ENCODE results near the gene NLGN1.
"Not testable (repeated sequence)": the region's sequence is repeated elsewhere in the genome, so short reads cannot be mapped to it uniquely, and the experiment has no call there.

The NLGN1 gene

DNA sequence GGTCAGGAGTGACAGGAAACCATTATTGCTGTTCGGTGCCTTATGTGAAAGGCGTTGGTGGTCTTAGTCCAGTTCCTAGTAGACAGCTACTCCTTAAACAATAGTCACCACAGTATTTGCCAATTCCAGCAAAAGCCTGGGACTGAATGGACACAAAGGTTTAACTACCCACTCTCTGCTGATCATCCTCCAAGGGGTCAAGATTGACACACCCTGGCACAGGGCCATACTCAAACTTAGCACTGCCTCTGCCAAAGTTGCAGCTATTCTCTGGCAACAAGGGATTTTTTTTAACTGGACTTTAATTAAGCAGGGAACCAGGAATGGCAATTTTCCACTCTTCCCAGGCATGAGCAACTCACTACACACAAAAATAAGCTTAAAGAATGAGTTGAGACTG, 193.9 kb downstream of the NLGN1 start:
- TF ChIP-seq TARDBP (IDR thresholded peaks at IDR 0.05) (no peak), HDGF (IDR thresholded peaks at IDR 0.05; ENCODE audit: borderline replicate concordance) (no peak), NFRKB (IDR thresholded peaks at IDR 0.05) (no peak)
- ChIA-PET CTCF (no interaction called here), POLR2A (no interaction called here)
- DNase-seq (ENCODE audit: extremely low spot score) = no peak

DNA sequence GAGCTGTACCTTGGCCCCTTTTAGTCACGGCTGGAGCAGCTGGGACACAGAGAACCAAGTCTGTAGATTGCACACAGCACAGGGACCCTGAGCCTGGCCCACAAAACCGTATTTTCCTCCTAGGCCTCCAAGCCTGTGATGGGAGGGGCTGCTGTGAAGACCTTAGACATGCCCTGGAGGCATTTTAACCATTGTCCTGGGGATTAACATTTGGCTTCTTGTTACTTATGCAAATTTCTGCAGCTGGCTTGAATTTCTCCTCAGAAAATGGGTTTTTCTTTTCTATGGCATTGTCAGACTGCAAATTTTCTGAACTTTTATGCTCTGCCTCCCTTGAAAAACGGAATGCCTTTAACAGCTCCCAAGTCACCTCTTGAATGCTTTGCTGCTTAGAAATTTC, 197.3 kb downstream of the NLGN1 start:
- CTCF ChIA-PET; DNase-seq (ENCODE audit: extremely low spot score); POLR2A ChIA-PET: not testable (repeated sequence)

DNA sequence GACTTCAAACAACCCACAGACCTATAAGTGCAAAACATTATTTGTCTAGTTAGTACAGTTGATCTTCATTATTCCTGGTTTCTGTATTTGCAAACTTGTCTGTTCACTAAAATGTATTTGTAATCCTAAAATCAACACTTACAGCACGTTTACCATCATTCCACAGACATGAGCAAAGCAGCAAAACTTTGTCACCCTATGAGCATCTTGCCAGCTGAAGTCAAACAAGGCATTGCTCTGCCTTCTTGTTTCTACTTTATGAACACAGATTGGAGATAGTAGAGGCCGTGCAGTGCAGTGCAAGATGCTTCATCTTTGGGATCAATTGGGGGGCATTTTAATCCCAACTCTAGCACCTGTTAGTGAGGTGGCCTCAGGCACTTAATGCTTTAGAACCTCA, 202.1 kb downstream of the NLGN1 start:
- no peak for DNase-seq (ENCODE audit: extremely low spot score)
- TF ChIP-seq BHLHE40 (IDR thresholded peaks at IDR 0.05; ENCODE audit: borderline replicate concordance) (no peak), FOXA1 (IDR thresholded peaks at IDR 0.05) (no peak), NFRKB (IDR thresholded peaks at IDR 0.05) (no peak), CTBP1 (IDR thresholded peaks at IDR 0.05; ENCODE audit: borderline replicate concordance) (no peak), HDGF (IDR thresholded peaks at IDR 0.05; ENCODE audit: borderline replicate concordance) (no peak)
- POLR2A ChIA-PET = no interaction called here
- CTCF ChIA-PET = no interaction called here

DNA sequence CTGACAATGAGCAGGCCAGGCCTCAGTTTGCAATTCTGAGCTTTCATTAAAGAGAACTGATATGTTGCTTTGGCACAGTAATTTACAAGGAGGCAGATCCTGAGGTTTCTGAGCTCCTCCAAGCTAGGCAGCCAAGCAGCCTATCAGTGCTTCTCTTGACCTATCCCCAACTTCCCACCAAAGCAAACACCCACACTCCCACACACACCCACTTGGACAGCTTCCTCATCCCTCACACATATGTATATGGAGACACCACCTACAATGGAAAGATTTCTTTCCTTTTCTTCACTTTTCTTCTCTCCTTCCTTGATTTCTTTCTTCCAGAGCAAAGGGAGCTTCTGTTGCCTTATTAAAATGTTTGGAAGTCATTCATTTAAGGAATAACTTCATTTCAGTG, 217.0 kb downstream of the NLGN1 start:
- POLR2A ChIA-PET = no interaction called here
- CTCF ChIA-PET = no interaction called here
- no peak for TF ChIP-seq FOXK2 (IDR thresholded peaks at IDR 0.05)
- TF ChIP-seq FOXM1 (IDR thresholded peaks at IDR 0.05; ENCODE audit: borderline replicate concordance) = no peak
- TF ChIP-seq BHLHE40 (IDR thresholded peaks at IDR 0.05; ENCODE audit: borderline replicate concordance) = no peak
- no peak for TF ChIP-seq FOXA1 (IDR thresholded peaks at IDR 0.05)
- no peak for TF ChIP-seq L3MBTL2 (conservative IDR thresholded peaks at IDR 0.05)
- no peak for TF ChIP-seq HDGF (IDR thresholded peaks at IDR 0.05; ENCODE audit: borderline replicate concordance)
- TF ChIP-seq, protein P1, sequence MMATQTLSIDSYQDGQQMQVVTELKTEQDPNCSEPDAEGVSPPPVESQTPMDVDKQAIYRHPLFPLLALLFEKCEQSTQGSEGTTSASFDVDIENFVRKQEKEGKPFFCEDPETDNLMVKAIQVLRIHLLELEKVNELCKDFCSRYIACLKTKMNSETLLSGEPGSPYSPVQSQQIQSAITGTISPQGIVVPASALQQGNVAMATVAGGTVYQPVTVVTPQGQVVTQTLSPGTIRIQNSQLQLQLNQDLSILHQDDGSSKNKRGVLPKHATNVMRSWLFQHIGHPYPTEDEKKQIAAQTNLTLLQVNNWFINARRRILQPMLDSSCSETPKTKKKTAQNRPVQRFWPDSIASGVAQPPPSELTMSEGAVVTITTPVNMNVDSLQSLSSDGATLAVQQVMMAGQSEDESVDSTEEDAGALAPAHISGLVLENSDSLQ (IDR thresholded peaks at IDR 0.05) = no peak
- TF ChIP-seq SUZ12 (IDR thresholded peaks at IDR 0.05) = no peak
- TF ChIP-seq ELF4 (IDR thresholded peaks at IDR 0.05) = no peak
- no peak for TF ChIP-seq CTBP1 (IDR thresholded peaks at IDR 0.05; ENCODE audit: borderline replicate concordance)
- TF ChIP-seq ARNT (IDR thresholded peaks at IDR 0.05) = no peak
- no peak for TF ChIP-seq NFRKB (IDR thresholded peaks at IDR 0.05)
- no peak for TF ChIP-seq ZNF384 (IDR thresholded peaks at IDR 0.05)
- no peak for TF ChIP-seq SP1 (IDR thresholded peaks at IDR 0.05)
- no peak for TF ChIP-seq LEF1 (IDR thresholded peaks at IDR 0.05; ENCODE audit: borderline replicate concordance)
- no peak for DNase-seq (ENCODE audit: extremely low spot score)

DNA sequence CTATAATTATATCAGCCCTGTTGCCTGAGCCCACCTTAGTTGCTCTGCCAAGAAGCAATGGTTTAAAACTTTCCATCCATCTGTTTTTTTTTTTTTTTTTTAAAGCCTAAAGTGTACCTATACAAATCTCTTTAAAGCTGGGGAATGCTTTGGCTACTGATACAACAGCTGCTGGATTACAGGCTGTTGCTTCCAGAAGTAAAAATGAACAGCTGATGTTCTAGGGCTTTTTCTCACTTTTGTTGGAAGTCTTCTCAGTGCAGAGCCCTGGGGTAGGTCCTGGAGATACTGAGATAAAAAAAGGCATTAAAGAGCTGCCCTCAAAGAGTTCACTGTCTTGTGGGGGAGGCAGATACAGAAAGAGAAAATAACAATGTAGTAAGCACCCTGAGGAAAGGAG, 218.1 kb downstream of the NLGN1 start:
- TF ChIP-seq L3MBTL2 (conservative IDR thresholded peaks at IDR 0.05) = no peak
- no peak for TF ChIP-seq BHLHE40 (IDR thresholded peaks at IDR 0.05; ENCODE audit: borderline replicate concordance)
- TF ChIP-seq FOXA1 (IDR thresholded peaks at IDR 0.05) = no peak
- TF ChIP-seq CTBP1 (IDR thresholded peaks at IDR 0.05; ENCODE audit: borderline replicate concordance) = no peak
- TF ChIP-seq LEF1 (IDR thresholded peaks at IDR 0.05; ENCODE audit: borderline replicate concordance) = no peak
- no peak for TF ChIP-seq TARDBP (IDR thresholded peaks at IDR 0.05)
- no peak for TF ChIP-seq ZNF384 (IDR thresholded peaks at IDR 0.05)
- CTCF ChIA-PET = no interaction called here
- no peak for DNase-seq (ENCODE audit: extremely low spot score)

DNA sequence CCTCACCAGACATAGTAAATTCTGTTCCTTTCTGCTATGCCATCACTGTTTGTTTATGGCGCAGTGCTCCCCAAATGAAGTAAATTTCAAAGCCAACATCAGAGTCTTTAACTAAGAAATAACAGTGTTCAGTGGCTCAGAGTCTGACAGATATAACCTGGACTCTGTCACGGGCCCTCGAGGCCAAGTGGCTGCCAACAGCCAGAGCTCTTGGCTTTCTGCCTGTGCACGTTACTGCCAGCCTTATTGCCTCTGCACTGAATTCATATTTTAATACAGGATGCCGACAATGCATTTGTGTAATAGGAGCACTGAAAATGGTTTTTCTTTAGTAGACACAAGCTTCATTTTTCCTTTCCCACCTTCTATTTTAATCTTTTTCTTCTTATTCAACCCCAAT, 219.9 kb downstream of the NLGN1 start:
- DNase-seq (ENCODE audit: extremely low spot score) = no peak
- ChIA-PET POLR2A (no interaction called here), CTCF (no interaction called here)
- TF ChIP-seq ARNT (IDR thresholded peaks at IDR 0.05) (no peak), FOXA1 (IDR thresholded peaks at IDR 0.05) (no peak), CTBP1 (IDR thresholded peaks at IDR 0.05; ENCODE audit: borderline replicate concordance) (no peak), SUZ12 (IDR thresholded peaks at IDR 0.05) (no peak), TARDBP (IDR thresholded peaks at IDR 0.05) (no peak), HDGF (IDR thresholded peaks at IDR 0.05; ENCODE audit: borderline replicate concordance) (no peak), ZNF384 (IDR thresholded peaks at IDR 0.05) (no peak), BHLHE40 (IDR thresholded peaks at IDR 0.05; ENCODE audit: borderline replicate concordance) (no peak), L3MBTL2 (conservative IDR thresholded peaks at IDR 0.05) (no peak), FOXM1 (IDR thresholded peaks at IDR 0.05; ENCODE audit: borderline replicate concordance) (no peak), LEF1 (IDR thresholded peaks at IDR 0.05; ENCODE audit: borderline replicate concordance) (no peak), FOXK2 (IDR thresholded peaks at IDR 0.05) (no peak), SP1 (IDR thresholded peaks at IDR 0.05) (no peak), ELF4 (IDR thresholded peaks at IDR 0.05) (no peak), NFRKB (IDR thresholded peaks at IDR 0.05) (no peak)
- TF ChIP-seq, protein P1 (IDR thresholded peaks at IDR 0.05) = no peak

More for the DNA sequence above, 218.1 kb downstream of the NLGN1 start:
- POLR2A ChIA-PET = no interaction called here

DNA sequence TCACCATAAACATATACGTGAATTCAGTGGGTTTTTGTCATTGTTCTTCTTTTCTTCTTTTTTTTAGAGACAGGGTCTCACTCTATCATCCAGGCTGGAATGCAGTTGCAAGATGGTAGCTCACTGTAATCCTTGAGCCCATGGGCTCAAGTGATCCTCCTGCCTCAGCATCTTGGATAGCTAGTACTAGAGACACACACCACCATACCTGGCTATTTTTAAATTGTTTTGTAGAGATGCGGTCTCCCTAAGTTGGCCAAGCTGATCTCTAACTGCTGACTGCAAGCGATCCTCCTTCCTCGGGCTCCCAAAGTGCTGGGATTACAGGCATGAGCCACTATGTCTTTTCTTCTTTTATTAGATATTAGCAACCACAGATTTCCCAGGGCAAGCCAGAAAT, 220.6 kb downstream of the NLGN1 start:
- CTCF ChIA-PET = interaction anchor here (0.6 kb wide), 1 partner anchor 313 kb away, joined by 4 read pairs; no protein-coding TSS in a partner anchor

DNA sequence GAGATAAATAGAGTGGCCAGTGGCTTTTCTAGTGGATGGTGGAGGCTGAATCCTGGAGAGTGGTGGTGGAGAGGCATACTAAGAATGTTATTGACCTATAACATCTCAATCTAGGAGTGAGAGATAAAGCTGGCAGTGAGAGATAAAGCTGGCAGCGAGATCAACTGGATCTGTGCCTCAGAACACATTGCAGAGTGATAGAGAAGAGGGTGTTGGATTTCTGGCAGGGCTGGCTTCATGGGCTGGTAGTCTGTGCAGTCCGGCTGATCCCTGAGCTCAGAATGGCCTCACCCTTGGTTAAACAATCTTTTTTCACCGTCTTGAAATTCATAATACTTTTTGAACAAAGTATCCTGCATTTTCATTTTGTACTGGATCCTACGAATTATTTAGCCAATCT, 221.2 kb downstream of the NLGN1 start:
- ChIA-PET POLR2A (no interaction called here), CTCF (interaction anchor here (0.6 kb wide), 1 partner anchor 244 kb away, joined by 3 read pairs; no protein-coding TSS in a partner anchor)
- DNase-seq (ENCODE audit: extremely low spot score) = no peak
- TF ChIP-seq BHLHE40 (IDR thresholded peaks at IDR 0.05; ENCODE audit: borderline replicate concordance) (no peak), FOXM1 (IDR thresholded peaks at IDR 0.05; ENCODE audit: borderline replicate concordance) (no peak)

More for the DNA sequence above, 220.6 kb downstream of the NLGN1 start:
- DNase-seq (ENCODE audit: extremely low spot score) = no peak
- TF ChIP-seq SUZ12 (IDR thresholded peaks at IDR 0.05) (no peak), TARDBP (IDR thresholded peaks at IDR 0.05) (no peak), BHLHE40 (IDR thresholded peaks at IDR 0.05; ENCODE audit: borderline replicate concordance) (no peak), NFRKB (IDR thresholded peaks at IDR 0.05) (no peak)
- POLR2A ChIA-PET = no interaction called here
